Ishikawa (cell line): ENCODE data around the gene FAM163A.

Experiments
- CEBPB ChIP-seq: IDR thresholded peaks from 2 replicates; pipeline ENCODE4 v1.6.1; 2012
- CREB1 ChIP-seq: IDR thresholded peaks from 2 replicates; pipeline ENCODE4 v1.6.1; 2012; ENCODE audit warnings: low read depth
- EGR1 ChIP-seq: IDR thresholded peaks from 2 replicates; pipeline ENCODE4 v1.6.1; 2012
- EP300 ChIP-seq: IDR thresholded peaks from 2 replicates; pipeline ENCODE4 v1.6.1; 2012; ENCODE audit warnings: borderline replicate concordance
- FOXM1 ChIP-seq: IDR thresholded peaks from 2 replicates; pipeline ENCODE4 v1.6.1; 2012; ENCODE audit warnings: low read depth, borderline replicate concordance
- NFIC ChIP-seq: IDR thresholded peaks from 2 replicates; pipeline ENCODE4 v1.6.1; 2012
- RAD21 ChIP-seq: IDR thresholded peaks from 2 replicates; pipeline ENCODE4 v1.6.1; 2012; ENCODE audit warnings: low read depth
- TAF1 ChIP-seq: IDR thresholded peaks from 2 replicates; pipeline ENCODE4 v1.6.1; 2012; ENCODE audit warnings: low read depth, mild to moderate bottlenecking
- TCF12 ChIP-seq: IDR thresholded peaks from 2 replicates; pipeline ENCODE4 v1.6.1; 2012; ENCODE audit warnings: low read depth
- TEAD4 ChIP-seq: IDR thresholded peaks from 2 replicates; pipeline ENCODE4 v1.6.1; 2012
- YY1 ChIP-seq: IDR thresholded peaks from 2 replicates; pipeline ENCODE4 v1.6.1; 2012; ENCODE audit warnings: low read depth
- ZBTB7A ChIP-seq: IDR thresholded peaks from 2 replicates; pipeline ENCODE4 v1.6.1; 2012; ENCODE audit warnings: low read depth
- TF ChIP-seq, protein P1 (sequence below): IDR thresholded peaks from 2 replicates; pipeline ENCODE4 v1.6.1; 2012
- TF ChIP-seq, protein P2 (sequence below): IDR thresholded peaks from 2 replicates; pipeline ENCODE4 v1.6.1; 2012; ENCODE audit warnings: low read depth, mild to moderate bottlenecking
- TF ChIP-seq, protein P3 (sequence below): IDR thresholded peaks from 2 replicates; pipeline ENCODE4 v1.6.1; 2012

FAM163A gene

DNA sequence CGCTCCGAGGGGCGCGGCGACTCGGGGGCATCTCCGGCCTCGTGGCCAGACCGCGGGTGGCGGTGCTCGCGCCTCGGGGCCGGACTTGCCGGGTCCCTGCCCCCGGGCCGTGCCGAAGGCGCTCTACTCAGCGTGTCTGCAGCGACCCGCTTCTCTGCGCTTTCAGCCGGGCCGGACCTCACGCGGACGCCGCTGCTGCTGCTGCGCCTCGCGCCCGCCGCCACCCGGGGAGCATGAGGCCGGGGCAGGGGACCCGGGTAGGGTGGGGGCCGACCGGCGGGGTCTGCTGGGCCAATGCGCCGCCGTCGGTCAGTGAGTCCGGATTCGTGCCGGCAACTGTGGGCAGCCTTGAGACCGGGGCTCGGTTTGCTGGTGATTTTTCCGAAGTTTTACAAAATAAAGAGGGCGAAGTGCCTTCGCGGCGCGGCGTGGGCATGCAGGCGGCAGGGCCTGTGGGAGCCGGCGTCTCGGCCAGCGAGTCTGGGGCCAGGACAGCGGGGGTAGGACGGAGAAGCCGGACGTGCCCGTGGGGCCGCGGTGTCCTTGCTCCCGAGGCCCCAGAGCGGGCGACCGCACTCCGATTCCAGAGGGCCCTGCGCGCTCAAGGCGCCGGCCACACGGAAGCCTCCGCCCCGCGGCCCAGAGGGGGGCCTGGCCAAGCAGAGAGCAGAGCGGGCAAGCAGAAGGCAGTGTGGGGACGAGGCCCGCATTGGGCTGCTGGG lies 749 bp downstream of the FAM163A start:
- no peak for TF ChIP-seq CREB1
- TF ChIP-seq, protein P1, sequence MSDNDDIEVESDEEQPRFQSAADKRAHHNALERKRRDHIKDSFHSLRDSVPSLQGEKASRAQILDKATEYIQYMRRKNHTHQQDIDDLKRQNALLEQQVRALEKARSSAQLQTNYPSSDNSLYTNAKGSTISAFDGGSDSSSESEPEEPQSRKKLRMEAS, result no peak
- no peak for TF ChIP-seq TCF12
- TF ChIP-seq TEAD4, result no peak
- TF ChIP-seq, protein P2, sequence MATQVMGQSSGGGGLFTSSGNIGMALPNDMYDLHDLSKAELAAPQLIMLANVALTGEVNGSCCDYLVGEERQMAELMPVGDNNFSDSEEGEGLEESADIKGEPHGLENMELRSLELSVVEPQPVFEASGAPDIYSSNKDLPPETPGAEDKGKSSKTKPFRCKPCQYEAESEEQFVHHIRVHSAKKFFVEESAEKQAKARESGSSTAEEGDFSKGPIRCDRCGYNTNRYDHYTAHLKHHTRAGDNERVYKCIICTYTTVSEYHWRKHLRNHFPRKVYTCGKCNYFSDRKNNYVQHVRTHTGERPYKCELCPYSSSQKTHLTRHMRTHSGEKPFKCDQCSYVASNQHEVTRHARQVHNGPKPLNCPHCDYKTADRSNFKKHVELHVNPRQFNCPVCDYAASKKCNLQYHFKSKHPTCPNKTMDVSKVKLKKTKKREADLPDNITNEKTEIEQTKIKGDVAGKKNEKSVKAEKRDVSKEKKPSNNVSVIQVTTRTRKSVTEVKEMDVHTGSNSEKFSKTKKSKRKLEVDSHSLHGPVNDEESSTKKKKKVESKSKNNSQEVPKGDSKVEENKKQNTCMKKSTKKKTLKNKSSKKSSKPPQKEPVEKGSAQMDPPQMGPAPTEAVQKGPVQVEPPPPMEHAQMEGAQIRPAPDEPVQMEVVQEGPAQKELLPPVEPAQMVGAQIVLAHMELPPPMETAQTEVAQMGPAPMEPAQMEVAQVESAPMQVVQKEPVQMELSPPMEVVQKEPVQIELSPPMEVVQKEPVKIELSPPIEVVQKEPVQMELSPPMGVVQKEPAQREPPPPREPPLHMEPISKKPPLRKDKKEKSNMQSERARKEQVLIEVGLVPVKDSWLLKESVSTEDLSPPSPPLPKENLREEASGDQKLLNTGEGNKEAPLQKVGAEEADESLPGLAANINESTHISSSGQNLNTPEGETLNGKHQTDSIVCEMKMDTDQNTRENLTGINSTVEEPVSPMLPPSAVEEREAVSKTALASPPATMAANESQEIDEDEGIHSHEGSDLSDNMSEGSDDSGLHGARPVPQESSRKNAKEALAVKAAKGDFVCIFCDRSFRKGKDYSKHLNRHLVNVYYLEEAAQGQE, result no peak
- no peak for TF ChIP-seq ZBTB7A

DNA sequence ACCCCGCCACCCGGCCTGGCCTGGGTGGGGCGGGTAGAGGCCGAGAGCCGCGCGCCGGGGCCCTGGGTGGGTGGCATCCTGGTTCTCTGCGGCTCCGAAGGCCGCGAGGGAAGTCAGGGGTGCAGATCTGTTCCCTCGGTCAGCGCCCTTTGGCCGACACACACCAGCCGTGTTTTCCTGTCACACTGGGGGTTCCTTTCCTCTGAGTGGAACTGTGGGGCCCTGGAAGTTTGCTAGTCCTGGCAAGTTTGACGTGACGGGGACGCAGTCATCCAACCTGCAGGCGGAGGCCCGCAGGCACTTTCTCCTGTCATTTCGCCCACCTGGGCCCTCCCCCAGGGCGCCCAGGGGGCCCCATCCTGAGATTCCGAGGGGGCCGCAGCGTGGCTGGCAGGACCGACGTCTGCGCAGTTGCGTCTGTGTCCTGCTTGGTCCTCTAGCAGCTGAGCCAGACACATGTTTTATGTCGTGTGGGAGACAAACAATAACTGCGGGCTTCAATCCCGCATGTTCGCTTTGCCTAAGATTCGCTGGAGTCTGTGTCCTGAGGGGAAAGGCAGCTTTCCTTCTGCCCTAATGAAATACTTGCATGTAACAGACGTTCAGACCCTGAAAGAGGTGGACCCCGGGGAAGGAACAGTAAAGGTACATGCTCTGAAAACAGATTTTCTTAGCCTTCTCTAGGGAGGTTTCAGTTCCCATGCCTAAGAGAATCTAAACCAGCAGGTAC lies 1.5 kb downstream of the FAM163A start:
- TF ChIP-seq, protein P2, result no peak

DNA sequence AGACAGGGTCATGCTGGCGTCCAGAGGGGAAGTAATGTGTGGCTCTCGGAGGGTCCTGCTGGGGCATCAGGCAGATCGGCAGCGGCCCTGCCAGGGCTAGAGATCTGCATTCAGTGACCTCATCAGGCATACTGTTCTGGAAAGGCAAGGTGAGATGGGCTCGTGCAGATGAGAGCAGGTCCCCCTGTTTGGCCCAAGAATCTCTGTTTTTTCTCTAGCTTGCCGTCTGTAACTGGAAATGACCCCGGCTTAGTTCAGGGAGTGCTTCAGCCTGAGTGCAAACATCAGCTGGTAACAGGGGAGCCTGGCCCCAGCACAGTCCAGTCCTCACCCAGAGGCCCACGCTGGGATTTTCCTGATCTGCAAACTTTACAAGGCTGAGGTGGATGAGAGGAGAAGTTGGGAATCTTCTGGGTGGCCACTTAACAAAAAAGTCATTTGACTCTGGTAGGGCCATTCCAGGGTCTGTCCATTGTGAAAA lies 2.1 kb downstream of the FAM163A start:
- TF ChIP-seq, protein P2, result no peak
- TF ChIP-seq FOXM1 (no peak), EP300 (no peak), TEAD4 (no peak), TAF1 (no peak)

DNA sequence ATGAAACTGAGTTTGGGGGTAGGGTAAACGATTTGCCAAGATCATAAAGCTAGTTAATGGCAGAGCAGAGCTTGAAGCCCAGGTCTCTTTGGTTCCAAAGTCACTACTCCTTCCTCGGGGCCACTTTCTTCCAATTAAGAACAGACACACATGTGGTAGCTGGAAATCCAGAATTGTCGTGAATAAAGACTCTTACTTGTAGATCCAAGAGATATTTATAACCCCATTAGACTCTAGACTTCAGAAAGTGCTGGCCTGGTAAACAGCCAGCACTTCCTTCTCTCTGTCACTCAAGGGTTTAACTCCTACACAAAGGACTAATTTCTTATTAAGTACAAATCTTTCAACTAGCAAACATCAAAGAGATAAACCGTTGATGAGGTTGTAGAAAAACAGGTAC lies 2.7 kb downstream of the FAM163A start:
- TF ChIP-seq FOXM1 (no peak), EGR1 (no peak), TAF1 (no peak), CREB1 (no peak), RAD21 (no peak), TEAD4 (no peak), CEBPB (no peak), TCF12 (no peak)

DNA sequence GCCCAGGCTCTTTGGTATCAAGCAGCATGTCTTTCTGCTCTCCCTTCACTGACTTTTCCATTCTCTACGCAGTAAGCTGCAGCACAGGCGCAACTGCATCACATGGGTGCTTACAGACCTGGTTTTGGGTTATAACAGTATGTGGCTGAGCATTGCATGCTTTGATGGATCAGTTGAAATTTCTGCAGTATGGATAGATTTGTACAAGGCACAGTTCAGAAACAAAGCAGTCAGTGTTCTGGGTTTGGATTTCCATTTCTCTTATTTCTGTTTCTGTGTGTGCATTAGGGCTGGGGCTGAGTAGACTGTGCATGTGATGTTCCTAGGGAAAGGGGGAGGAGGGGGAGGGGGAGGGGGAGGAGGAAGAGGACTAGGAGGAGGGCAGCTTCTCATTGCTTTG lies 4.5 kb downstream of the FAM163A start:
- TF ChIP-seq ZBTB7A (no peak), RAD21 (no peak), TAF1 (no peak), YY1 (no peak), FOXM1 (no peak), CREB1 (no peak), TCF12 (no peak), EP300 (no peak), NFIC (no peak), TEAD4 (no peak), EGR1 (no peak), CEBPB (no peak)
- TF ChIP-seq, protein P3, sequence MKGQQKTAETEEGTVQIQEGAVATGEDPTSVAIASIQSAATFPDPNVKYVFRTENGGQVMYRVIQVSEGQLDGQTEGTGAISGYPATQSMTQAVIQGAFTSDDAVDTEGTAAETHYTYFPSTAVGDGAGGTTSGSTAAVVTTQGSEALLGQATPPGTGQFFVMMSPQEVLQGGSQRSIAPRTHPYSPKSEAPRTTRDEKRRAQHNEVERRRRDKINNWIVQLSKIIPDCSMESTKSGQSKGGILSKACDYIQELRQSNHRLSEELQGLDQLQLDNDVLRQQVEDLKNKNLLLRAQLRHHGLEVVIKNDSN, result no peak
- TF ChIP-seq, protein P1, result no peak
- TF ChIP-seq, protein P2, result no peak
